ENCODE data around the gene DGKD. TPM values are rescaled to one million over a fixed set of nuclear protein-coding genes. Genes with fewer than 3 reads are reported as not detected.

DGKD gene
- polyA plus RNA-seq, 3 donors, result 14.5 to 67.5 (median 16.6) TPM

DNA sequence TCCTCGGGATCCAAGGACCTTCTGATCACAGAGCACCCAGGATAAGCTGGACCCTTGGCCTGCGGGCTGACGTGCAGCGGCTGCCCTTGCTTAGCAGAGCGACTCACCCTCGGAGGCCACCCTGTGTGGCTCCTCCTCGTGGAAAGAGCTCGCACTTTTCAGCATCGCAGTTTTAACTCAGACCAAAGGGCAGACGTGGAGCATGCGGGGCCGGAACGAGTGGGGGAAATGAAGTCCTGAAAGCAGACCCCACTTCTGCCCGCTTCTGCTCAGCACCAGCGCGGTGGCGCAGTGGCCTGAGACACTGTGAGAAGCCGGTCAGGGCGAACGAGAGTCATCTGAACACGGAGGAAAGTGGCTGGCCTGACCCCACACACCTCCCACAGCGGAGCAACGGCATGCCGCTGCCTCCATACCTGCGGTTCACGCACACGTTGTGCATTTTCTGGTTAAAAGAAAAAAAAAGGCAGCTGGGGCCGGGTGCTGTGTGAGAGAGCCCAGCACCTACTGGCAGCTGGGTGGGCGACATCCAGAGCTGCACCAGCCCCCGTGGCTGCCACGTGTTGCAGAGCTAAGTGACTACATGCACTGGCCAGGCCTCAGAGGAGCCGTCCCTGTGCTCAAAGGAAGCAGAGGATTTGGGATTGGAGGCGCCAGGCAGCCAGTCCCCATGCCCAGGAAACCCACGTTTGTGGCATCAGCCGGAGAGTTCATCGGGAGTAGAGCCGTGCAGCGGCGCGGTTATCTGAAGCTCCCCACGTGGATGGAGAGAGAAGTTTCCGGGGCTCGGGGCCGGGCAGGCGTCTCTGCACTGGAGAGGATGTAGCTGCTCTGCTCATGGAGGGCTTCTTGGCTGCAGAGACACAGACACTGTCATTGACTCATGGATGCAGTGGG is 122.6 kb downstream of the DGKD start:
- H3K9me3 ChIP-seq (replicated peaks in 1 of 2; ENCODE audit: control insufficient read depth in 1 of 2, insufficient read depth in 1 of 2, low read length in 2 of 2), result no peaks in the 10 kb centered on the region
- no peak overlapping the region for H3K4me3 ChIP-seq (replicated peaks in 1 of 3; ENCODE audit: low read depth in 2 of 3, low read length in 3 of 3)
- no peak overlapping the region for H2AFZ ChIP-seq (ENCODE audit: insufficient read depth, low read depth, low read length, poor library complexity, severe bottlenecking)
- Mint-ChIP-seq H3K27ac (peak overlapping the region in 3 of 7 donors; percentile 22 to 55 (median 27)), H3K36me3 (peaks cover 40 to 66% of the 10 kb centered on the region in 2 donors), H3K27me3 (ENCODE audit: low read depth in 3 of 3) (peaks cover 0 to 2% (median 0%) of the 10 kb centered on the region in 3 donors), H3K4me1 (no peaks in the 10 kb centered on the region), H3K4me3 (no peak overlapping the region), H3K9me3 (peaks cover 0 to 2% (median 1%) of the 10 kb centered on the region in 7 donors)
- H4K20me1 ChIP-seq (ENCODE audit: insufficient read depth, low read length), result peaks cover 8% of the 10 kb centered on the region
- H3K4me1 ChIP-seq (ENCODE audit: control insufficient read depth in 1 of 2, insufficient read depth in 2 of 2, low read length in 2 of 2), result no peaks in the 10 kb centered on the region
- H3K27me3 ChIP-seq (ENCODE audit: control insufficient read depth in 2 of 2, insufficient read depth in 2 of 2, low read length in 2 of 2), result no peaks in the 10 kb centered on the region
- DNase-seq, result no peak
- H3K27ac ChIP-seq (ENCODE audit: low read depth in 1 of 2, low read length in 2 of 2), result no peak overlapping the region
- H3K79me2 ChIP-seq (ENCODE audit: insufficient read depth, low read length), result no peaks in the 10 kb centered on the region
- no peak overlapping the region for H3K4me2 ChIP-seq (replicated peaks; ENCODE audit: extremely low read depth, low read length, poor library complexity, severe bottlenecking)
- peaks cover 24 to 69% of the 10 kb centered on the region in 2 donors for H3K36me3 ChIP-seq (replicated peaks in 1 of 2; ENCODE audit: control insufficient read depth in 1 of 2, insufficient read depth in 2 of 2, low read length in 2 of 2)
- TF ChIP-seq CTCF (IDR thresholded peaks at IDR 0.05), result no peak
- intact Hi-C loops (cut with micrococcal nuclease), result no loop called here
- no peak overlapping the region for H3K9ac ChIP-seq (ENCODE audit: insufficient read depth, low read length, poor library complexity, severe bottlenecking)
- WGBS (ENCODE audit: insufficient coverage), result 97% methylated on average over 37 of the region's 45 CpGs

DNA sequence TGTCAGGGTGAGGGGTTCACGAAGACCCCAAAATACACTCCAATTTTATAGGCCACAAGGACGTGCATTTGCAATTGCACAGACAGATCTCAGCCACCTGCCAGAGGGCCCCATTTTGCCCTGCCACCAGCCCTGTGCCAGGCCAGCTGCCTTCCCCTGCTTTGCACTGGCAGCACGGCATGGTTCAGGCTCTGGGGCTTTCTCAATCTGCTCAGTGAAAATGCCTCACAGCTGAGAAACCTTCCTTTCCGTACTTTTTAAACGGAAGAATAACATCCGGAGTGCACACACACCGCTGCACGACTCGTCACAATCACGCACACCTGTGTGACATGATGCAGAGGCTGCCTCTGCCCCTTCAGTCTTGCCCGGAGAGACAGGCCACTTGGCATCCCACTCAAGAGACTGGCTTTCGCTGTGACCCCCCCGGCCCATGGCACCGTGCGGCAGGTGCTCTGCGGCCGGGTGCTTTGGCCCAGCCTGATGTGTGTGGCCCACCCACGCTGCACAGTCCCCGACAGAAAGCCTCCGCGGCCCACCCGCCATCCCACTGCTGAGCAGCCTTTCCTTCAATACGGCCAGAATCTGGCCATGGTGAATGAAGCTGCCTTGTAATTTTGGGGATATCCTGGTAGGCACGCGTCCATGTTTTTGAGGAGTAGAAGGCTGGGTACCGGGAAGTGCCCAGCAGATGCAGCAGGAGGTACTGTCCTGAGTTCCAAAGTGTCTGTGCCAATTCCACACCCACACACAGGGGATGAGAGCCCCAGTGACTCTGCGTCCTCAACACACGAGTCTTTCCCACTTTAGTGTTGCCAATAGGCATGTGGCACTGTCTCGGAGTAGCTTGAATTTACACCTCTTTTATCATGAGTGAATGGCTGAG is 123.5 kb downstream of the DGKD start:
- no peak overlapping the region for H3K27ac ChIP-seq (ENCODE audit: low read depth in 1 of 2, low read length in 2 of 2)
- H3K79me2 ChIP-seq (ENCODE audit: insufficient read depth, low read length), result no peaks in the 10 kb centered on the region
- H3K4me1 ChIP-seq (ENCODE audit: control insufficient read depth in 1 of 2, insufficient read depth in 2 of 2, low read length in 2 of 2), result no peaks in the 10 kb centered on the region
- H4K20me1 ChIP-seq (ENCODE audit: insufficient read depth, low read length), result peaks cover 8% of the 10 kb centered on the region
- H3K27me3 ChIP-seq (ENCODE audit: control insufficient read depth in 2 of 2, insufficient read depth in 2 of 2, low read length in 2 of 2), result no peaks in the 10 kb centered on the region
- Mint-ChIP-seq H3K27ac (peak overlapping the region in 2 of 7 donors; percentile 11 to 18), H3K36me3 (peaks cover 36 to 66% of the 10 kb centered on the region in 2 donors), H3K9me3 (peaks cover 0 to 2% (median 0%) of the 10 kb centered on the region in 7 donors), H3K27me3 (ENCODE audit: low read depth in 3 of 3) (peaks cover 0 to 2% (median 0%) of the 10 kb centered on the region in 3 donors), H3K4me3 (no peak overlapping the region), H3K4me1 (no peaks in the 10 kb centered on the region)
- no peaks in the 10 kb centered on the region for H3K9me3 ChIP-seq (replicated peaks in 1 of 2; ENCODE audit: control insufficient read depth in 1 of 2, insufficient read depth in 1 of 2, low read length in 2 of 2)
- no peak overlapping the region for H3K4me3 ChIP-seq (replicated peaks in 1 of 3; ENCODE audit: low read depth in 2 of 3, low read length in 3 of 3)
- H3K36me3 ChIP-seq (replicated peaks in 1 of 2; ENCODE audit: control insufficient read depth in 1 of 2, insufficient read depth in 2 of 2, low read length in 2 of 2), result peaks cover 18 to 69% of the 10 kb centered on the region in 2 donors
- intact Hi-C loops (cut with micrococcal nuclease), result no loop called here
- no peak for DNase-seq
- WGBS (ENCODE audit: insufficient coverage), result 97% methylated on average over 21 of the region's 29 CpGs
- H3K4me2 ChIP-seq (replicated peaks; ENCODE audit: extremely low read depth, low read length, poor library complexity, severe bottlenecking), result no peak overlapping the region
- no peak for TF ChIP-seq CTCF (IDR thresholded peaks at IDR 0.05)
- H2AFZ ChIP-seq (ENCODE audit: insufficient read depth, low read depth, low read length, poor library complexity, severe bottlenecking), result no peak overlapping the region
- H3K9ac ChIP-seq (ENCODE audit: insufficient read depth, low read length, poor library complexity, severe bottlenecking), result no peak overlapping the region
